HG03095 (cell line): Measurements from ENCODE around the gene DBI.
"Not testable (repeated sequence)": the region's sequence is repeated elsewhere in the genome, so short reads cannot be mapped to it uniquely, and the experiment has no call there.

ENCODE experiments used
- ATAC-seq: cut with Tn5 transposase; IDR thresholded peaks from one replicate; pipeline ENCODE4 v1.9.1; 2021; ENCODE audit warnings: moderate library complexity; ENCODE audit not compliant: unreplicated experiment

DBI gene

DNA sequence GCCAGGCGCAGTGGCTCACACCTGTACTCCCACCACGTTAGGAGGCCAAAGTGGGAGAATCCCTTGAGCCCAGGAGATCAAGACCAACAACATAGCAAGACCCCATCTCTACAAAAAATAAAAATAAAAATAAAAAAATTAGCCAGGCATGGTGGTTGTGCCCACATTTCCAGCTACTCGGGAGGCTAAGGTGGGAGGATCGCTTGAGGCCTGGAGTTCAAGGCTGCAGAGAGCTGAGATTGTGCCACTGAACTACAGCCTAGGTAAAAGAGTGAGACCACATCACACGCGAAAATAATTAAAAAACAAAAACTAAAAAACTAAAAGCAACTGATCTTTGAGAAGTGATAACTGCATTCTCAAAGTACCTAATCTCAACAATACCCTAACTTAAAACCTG, 2.0 kb upstream of the DBI start:
- no peak for ATAC-seq

DNA sequence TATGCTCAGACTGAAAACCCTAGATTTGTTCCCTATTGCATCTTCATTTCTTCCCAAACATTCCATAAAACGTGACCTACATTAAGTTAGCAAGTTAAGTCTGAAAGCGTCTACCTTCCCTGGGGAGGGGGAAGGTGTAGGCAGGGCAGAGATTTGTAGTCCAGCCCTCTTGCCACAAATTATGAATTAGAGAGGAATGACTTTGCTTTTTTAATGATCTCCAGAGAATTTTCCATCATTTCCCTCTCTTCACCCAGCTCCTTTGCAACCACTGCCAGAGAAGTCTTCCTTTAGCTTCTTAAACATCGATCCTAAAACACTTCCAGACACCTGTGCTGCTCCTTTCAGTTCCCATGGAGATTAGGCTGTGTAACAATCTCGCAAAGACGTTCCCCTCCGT, 1.3 kb upstream of the DBI start:
- no peak for ATAC-seq

DNA sequence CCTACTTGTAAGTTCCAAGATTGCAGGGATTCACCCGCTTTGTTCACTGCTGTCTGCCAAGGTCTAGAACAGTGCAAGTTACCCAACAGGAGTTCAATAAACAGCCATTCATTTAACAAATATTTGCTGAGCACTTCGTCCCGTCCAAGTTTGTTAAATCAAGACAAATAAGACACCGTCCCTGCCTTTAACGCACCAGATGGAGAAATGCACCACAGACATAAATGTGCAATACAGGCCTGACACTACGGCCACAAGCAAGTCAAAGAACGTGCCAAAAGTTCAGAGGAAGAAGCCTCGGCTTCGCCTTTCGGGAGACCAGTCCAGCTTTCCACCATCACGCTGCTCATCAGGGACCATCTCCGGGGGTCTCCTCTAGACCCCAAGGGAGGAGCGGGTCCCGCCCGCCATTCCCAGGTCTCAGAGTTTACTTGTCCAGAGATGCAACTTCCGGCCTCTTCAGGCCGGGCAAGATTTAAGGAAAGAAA, 572 bp upstream of the DBI start:
- no peak for ATAC-seq

DNA sequence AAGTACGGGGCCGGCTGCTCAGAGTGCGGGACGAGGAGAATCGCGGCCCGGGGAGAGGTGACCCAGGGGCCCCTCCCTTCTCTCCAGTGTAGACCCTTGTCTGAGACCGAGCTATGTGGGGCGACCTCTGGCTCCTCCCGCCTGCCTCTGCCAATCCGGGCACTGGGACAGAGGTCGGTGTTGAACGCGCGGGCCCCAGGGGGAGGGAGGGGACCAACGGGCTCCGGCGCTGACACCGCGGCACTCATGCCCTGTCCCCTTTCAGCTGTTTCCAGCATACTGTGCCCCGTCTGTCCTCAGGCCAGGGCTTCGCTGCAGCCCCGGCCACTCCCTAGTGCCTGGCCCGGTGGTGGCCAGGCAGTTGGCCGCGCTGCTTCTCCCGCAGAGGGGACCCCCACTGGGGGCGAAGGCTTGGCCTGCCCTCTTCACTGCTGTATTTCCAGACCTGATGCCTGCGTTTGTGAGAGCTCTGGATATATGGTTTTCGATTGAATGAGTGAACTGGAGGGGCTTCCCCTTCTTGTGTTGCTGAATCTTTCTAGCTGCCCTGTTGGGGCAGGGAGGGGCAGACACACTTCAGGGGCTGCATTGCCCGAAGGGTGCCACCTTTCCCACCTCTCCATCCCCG, 809 bp downstream of the DBI start:
- ATAC-seq = peak; percentile 23

DNA sequence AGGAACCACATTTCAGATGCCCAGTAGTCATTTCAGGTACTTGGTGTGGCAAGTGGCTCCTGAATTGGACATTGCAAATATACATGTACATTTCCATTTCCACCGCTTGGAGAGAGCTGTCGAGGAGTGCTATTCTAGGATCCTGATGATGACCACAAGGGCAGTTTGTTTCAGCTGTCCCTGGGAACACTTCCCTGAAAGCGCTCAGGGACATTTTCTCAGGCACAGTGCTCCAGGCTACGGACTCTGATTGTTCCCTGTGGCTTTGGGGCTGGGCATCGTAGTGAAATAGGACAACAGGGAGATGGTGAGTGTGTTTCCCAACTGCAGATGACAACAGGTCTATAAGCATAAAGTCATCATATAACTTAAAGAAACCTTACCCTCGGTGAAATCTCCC, 3.1 kb downstream of the DBI start:
- no peak for ATAC-seq

GRCh38 chr2:119371111-119371510, 4.3 kb downstream of the DBI start:
- no peak for ATAC-seq

GRCh38 chr2:119372778-119373568, 6.2 kb downstream of the DBI start:
- no peak for ATAC-seq

GRCh38 chr2:119373907-119374745, 7.3 kb downstream of the DBI start:
- ATAC-seq = not testable (repeated sequence)

DNA sequence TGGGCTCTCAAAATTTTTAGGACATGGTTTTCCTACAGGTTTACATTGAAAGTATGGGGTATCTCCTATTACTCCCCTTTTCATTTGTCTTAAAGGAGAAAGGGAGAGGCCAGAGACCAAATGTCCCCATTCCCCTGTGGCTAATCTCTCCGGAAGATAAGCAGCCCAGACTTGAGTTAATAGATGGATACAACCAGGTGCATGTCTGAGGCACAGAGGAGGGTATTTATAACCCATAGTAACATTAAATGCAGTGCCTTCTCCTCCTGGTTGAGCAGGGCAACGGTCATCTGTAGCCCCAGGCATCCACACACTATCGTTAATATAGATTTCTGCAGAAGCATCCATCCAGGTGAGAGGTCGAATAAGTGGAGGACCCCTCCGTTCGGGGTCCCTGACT, 9.6 kb downstream of the DBI start:
- ATAC-seq = not testable (repeated sequence)

- ATAC-seq = no peak
These were observed 10.0 kb downstream of the DBI start for GRCh38 chr2:119376810-119377209.

- no peak for ATAC-seq
These were observed 10.7 kb downstream of the DBI start for GRCh38 chr2:119377294-119377992.

GRCh38 chr2:119377993-119378345, 11.2 kb downstream of the DBI start:
- ATAC-seq = no peak

GRCh38 chr2:119378566-119378965, 11.8 kb downstream of the DBI start:
- ATAC-seq = no peak

DNA sequence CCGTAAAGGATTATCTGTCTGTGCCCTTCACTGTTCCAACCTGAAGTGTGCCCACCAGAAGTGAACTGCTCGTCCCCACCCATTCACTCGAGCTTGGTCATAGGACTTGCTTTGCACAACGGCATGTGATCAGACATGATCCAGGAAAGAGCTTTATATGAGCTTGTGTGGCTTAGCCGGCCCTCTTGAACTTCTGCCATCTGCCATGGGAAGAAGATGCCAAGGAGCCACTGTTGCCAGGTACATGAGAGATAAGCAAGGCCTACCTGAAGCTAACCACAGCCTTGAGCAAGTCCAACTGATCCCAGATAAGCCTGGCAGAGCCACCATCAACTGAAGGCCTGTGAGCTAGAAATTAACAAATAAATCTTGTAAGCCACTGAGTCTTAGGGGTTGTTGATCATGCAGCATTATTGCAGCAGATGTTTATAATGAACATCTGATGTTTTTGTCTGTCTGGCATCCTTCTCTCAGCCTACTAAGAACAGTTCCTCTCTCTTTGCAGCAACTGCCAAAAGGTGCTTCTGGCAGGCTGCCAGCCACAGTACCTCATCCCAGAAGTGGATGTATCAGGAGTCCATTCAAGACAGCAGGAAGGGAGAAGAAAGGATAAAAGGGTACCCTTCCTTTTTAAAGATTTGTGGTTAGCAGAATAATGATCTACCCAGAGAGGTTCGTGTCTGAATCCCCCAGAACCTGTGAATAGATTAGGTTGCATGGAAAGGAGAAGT, 16.8 kb downstream of the DBI start:
- no peak for ATAC-seq

DNA sequence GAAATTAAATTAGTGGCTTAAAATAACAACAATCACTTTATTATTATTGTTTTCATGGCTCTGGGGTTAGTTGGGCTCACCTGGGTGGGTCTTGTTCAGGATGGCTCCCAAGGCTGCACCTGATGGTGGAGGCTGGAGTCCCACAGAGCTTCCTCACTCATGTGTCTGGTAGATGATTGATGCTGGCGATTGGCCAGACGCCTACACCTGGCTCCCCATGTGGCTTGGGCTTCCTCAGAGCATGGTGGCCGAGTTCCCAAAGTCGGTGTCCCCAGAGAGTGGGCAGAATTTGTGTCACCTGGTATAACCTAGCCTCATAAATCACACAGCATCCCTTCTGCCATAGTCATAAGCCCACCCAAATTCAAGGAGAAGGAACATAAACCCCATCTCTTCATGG, 18.2 kb downstream of the DBI start:
- ATAC-seq = no peak

DNA sequence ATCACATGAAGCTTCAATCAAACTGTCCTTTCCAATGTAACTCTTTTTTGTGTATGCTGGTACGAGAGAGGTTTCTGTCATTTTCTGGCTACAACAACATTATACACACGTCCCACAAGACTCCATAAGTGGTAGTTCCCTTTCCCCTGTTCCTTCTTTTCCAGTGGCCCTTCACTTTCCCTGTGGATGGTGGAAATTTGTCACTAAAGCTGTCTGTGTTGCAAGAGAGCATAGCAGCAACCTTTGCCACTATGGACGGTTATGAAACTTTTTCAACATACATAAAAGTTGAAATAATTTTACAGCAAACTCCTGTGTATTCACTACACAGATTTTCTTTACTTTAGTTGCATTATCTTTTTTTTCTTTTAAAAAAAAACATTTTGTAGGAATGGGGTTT, 18.7 kb downstream of the DBI start:
- ATAC-seq = no peak

DNA sequence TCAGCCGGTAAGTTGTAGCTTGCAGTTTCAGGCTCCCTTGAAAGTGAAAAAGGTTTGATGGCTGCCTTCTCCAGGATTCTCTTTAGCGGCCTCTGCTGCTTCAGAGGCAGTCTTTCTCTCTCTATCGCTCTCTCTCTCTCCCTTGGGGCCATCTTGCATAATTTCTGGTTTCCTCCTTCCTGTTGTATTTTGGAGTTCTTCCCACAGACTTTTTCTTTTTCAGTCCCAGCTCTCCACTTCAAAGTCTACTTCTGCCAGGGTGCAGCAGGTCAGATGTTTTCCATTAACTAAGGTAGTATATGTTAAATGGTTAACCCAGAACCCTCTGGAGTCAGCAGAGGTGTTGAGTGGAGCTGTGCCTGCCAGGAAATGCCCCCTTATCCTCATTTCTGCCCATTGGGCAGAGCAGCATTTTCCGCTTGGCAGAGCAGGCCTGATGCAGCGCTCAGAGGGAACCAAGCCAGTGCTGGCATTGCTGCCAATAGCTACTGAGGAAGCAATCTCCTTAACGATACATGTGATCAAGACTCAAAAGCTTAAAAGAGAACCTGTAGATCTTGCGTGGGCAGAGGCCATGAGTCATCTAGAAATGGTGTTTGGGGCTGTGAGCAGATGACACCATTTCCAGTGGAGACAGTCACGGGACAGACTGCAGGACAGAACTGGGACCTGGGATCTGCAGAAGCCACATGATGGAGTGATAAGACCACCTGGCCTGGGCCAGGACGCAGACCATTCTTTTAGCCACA, 20.8 kb downstream of the DBI start:
- ATAC-seq = peak; percentile 79

- no peak for ATAC-seq
These were observed 23.0 kb downstream of the DBI start for GRCh38 chr2:119389615-119390306.
